Lung (tissue), 12 donors: ENCODE results near the gene CKLF. TPM values are rescaled to one million over a fixed set of nuclear protein-coding genes. Genes with fewer than 3 reads are reported as not detected.

Experiments used
- ATAC-seq: fragments of 200-7000 bp; cut with Tn5 transposase; one replicate; pipeline ENCODE4 v1.9.1; 2020; ENCODE audit warnings: moderate number of reproducible peaks; ENCODE audit not compliant: insufficient read depth, low FRiP score
- DNase-seq, 3 donors: peaks; one replicate each; pipeline ENCODE4 v3.0.0-alpha.2; 2013 to 2017
- H3K27ac ChIP-seq, 2 donors: one replicate each; pipeline ENCODE4 v1.5.1; 2013; ENCODE audit warnings: mild to moderate bottlenecking in 2 of 2, moderate library complexity in 2 of 2, control low read depth in 1 of 2, inconsistent platforms in 1 of 2, low read depth in 1 of 2, low read length in 1 of 2
- H3K27me3 ChIP-seq, 3 donors: one replicate each; pipeline ENCODE4 v1.5.1; 2013; ENCODE audit warnings: low read length in 2 of 3; ENCODE audit not compliant: control insufficient read depth in 3 of 3, insufficient read depth in 3 of 3
- H3K36me3 ChIP-seq, 4 donors: one replicate each; pipeline ENCODE4 v1.5.1; 2013; ENCODE audit warnings: low read length in 4 of 4, mild to moderate bottlenecking in 1 of 4, moderate library complexity in 1 of 4; ENCODE audit not compliant: control insufficient read depth in 4 of 4, insufficient read depth in 4 of 4
- H3K4me1 ChIP-seq, 5 donors: one replicate each; pipeline ENCODE4 v1.5.1; 2013; ENCODE audit warnings: low read length in 5 of 5, mild to moderate bottlenecking in 2 of 5, moderate library complexity in 1 of 5; ENCODE audit not compliant: control insufficient read depth in 5 of 5, insufficient read depth in 5 of 5
- H3K4me3 ChIP-seq: one replicate; pipeline ENCODE4 v1.5.1; 2013; ENCODE audit warnings: mild to moderate bottlenecking, control low read depth, moderate library complexity
- H3K9ac ChIP-seq, 2 donors: one replicate each; pipeline ENCODE4 v1.5.1; 2013; ENCODE audit warnings: low read length in 2 of 2, control low read depth in 1 of 2; ENCODE audit not compliant: insufficient read depth in 1 of 2
- H3K9me3 ChIP-seq, 4 donors: one replicate each; pipeline ENCODE4 v1.5.1; 2013; ENCODE audit warnings: low read length in 3 of 4, mild to moderate bottlenecking in 1 of 4, moderate library complexity in 1 of 4; ENCODE audit not compliant: control insufficient read depth in 4 of 4, insufficient read depth in 3 of 4
- WGBS, 2 donors: extraction: QIAGEN DNeasy Blood & Tissue Kit; methylation state at CpG; one replicate each; pipeline ENCODE4 v1.1.7; 2013; 5-methylcytosine and 5-hydroxymethylcytosine counted together
- polyA plus RNA-seq, 2 donors: library from polyadenylated mRNA; stranded (reverse); fragments of 200-250 nt; gene quantifications; one replicate each; pipeline ENCODE4 v1.2.1, GENCODE V29; 2013
- total RNA-seq, 2 donors: library from RNA; depleted of rRNA in 1 of 2; stranded (reverse); fragments of >200 nt in 1 of 2; gene quantifications; one replicate each; pipeline ENCODE4 v1.2.1, GENCODE V29; 2014 to 2021
- TF ChIP-seq, protein P1 (sequence below): IDR thresholded peaks from 2 replicates; pipeline ENCODE4 v1.5.1; 2012; ENCODE audit warnings: mild to moderate bottlenecking; ENCODE audit errors: control extremely low read depth, extremely low read depth
- donor health status: control.
- donor health status: control.
- donor health status: Bipolar disorder and iron deficiency.
- donor health status: healthy.
- donor health status: DM: yes; HTN: yes; CAD: no.

Gene CKLF
- total and polyA plus RNA-seq, 4 donors, result 43.1 to 133 (median 46.2) TPM

DNA sequence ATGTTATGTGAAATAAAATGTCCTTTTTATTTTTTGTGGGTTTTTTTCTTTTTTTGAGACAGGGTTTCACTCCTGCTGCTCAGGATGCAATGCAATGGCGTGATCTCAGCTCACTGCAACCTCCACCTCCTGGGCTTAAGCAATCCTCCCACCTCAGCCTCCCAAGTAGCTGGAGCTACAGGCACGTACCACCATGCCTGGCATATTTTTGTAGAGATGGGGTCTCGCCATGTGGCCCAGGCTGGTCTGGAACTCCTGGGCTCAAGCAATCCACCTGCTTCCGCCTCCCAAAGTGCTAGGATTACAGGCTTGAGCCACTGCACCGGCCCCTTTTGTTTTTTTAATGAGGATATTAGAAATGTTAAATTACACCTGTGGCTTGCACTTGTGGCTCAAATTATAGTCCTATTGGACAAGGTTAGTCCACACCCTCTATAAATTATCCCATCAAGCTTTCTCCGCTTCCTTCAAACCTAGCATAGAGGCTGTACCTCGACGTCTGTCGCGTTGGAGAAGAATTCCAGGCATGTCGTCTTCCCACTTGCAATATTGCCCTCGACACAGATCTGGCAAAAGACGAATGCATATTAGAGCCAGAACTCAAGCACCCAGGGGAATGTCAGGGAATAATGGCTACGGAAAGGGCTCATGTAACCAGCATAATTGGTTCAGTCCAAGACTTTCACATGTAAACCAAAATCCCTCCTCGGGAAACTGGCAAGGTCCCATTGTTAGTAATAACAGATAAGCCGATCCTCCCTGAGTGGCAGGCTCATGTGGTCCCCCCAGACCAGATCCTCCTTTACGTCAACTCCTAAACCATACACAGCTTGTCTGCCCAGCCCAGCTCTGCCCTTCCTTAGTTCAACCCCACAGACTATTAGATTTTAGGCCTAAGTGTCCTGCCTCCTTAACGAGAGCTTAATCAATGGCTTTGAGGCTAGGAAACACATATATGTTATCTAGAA is 10.7 kb upstream of the CKLF start:
- H3K36me3 ChIP-seq, result peaks cover under 1 to 22% (median 10%) of the 10 kb centered on the region in 4 donors
- 80 to 87% methylated on average over 18 of the region's 18 CpGs for WGBS, 2 donors
- no peaks in the 10 kb centered on the region for H3K9me3 ChIP-seq
- DNase-seq, result no peak
- peaks cover 0 to 2% (median 0%) of the 10 kb centered on the region in 5 donors for H3K4me1 ChIP-seq
- H3K9ac ChIP-seq, result no peak overlapping the region
- no peak for ATAC-seq
- no peaks in the 10 kb centered on the region for H3K27me3 ChIP-seq
- peak overlapping the region in 1 of 2 donors; percentile 60 for H3K27ac ChIP-seq
- no peak overlapping the region for H3K4me3 ChIP-seq
- TF ChIP-seq, protein P1, sequence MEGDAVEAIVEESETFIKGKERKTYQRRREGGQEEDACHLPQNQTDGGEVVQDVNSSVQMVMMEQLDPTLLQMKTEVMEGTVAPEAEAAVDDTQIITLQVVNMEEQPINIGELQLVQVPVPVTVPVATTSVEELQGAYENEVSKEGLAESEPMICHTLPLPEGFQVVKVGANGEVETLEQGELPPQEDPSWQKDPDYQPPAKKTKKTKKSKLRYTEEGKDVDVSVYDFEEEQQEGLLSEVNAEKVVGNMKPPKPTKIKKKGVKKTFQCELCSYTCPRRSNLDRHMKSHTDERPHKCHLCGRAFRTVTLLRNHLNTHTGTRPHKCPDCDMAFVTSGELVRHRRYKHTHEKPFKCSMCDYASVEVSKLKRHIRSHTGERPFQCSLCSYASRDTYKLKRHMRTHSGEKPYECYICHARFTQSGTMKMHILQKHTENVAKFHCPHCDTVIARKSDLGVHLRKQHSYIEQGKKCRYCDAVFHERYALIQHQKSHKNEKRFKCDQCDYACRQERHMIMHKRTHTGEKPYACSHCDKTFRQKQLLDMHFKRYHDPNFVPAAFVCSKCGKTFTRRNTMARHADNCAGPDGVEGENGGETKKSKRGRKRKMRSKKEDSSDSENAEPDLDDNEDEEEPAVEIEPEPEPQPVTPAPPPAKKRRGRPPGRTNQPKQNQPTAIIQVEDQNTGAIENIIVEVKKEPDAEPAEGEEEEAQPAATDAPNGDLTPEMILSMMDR, result no peak

DNA sequence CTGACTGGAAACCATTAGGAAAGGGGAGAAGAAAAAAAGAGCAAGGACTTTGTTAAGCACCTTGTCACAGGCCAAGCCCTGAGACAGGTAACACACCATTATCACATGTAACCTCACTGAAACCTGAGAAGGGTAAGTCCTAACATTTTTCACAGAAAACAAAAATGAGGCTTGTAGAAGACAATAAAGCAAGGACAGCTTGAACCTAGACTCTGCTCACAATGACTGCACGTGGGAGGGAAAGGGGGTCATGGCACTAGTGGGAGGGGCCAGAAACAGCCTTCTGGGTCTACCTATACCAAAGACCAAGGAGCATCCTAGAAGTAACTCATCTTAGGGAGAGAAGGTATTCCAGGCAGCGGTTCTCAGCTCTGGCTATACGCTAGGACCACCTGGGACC is 10.0 kb upstream of the CKLF start:
- TF ChIP-seq, protein P1, result no peak
- Histone ChIP-seq H3K9ac (no peak overlapping the region), H3K4me1 (peaks cover 0 to 2% (median 0%) of the 10 kb centered on the region in 5 donors), H3K27ac (no peak overlapping the region), H3K4me3 (no peak overlapping the region), H3K27me3 (no peaks in the 10 kb centered on the region), H3K36me3 (peaks cover 0 to 17% (median 8%) of the 10 kb centered on the region in 4 donors), H3K9me3 (no peaks in the 10 kb centered on the region)
- WGBS, 2 donors, result 94 to 96% methylated on average over 3 of the region's 3 CpGs
- ATAC-seq, result no peak
- DNase-seq, result no peak

DNA sequence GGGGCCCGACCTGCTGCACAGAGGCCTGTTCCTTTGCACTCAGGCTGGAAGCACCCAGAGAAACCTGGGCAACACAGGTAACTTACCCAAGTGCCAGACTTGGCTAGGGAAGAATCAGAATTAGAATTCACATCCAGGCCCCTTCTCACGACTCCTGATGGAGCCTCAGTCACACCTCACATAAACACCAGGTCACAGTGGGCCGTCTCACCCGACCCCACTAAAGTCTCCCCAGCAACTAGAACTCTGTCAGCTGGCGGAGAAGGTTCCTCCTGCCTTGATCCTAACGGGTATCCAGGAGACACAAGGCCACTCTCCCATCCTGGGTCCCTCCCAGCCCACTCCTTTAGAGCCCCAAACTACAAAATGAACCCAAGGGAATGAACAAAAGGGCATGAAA is 8.8 kb upstream of the CKLF start:
- DNase-seq, result no peak
- TF ChIP-seq, protein P1, result no peak
- Histone ChIP-seq H3K9ac (no peak overlapping the region), H3K4me1 (peaks cover 0 to 7% (median 0%) of the 10 kb centered on the region in 5 donors), H3K36me3 (peaks cover 0 to 16% (median 6%) of the 10 kb centered on the region in 4 donors), H3K4me3 (no peak overlapping the region), H3K9me3 (no peaks in the 10 kb centered on the region), H3K27me3 (no peaks in the 10 kb centered on the region), H3K27ac (no peak overlapping the region)
- WGBS, 2 donors, result 87 to 88% methylated on average over 6 of the region's 6 CpGs
- ATAC-seq, result no peak
